D721Med (cell line): ENCODE data around the gene PRSS53.
A peak's percentile ranks its signal among the peaks of the same experiment; 100 is the strongest.

Experiments used
- DNase-seq: peaks from one replicate; pipeline ENCODE4 v3.0.0; 2011; ENCODE audit warnings: low spot score; ENCODE audit not compliant: insufficient read length
- FAIRE-seq: peaks from 2 replicates; lab custom pipeline; 2011; peaks lifted over from hg19 to GRCh38; lab: Jason Lieb, UNC
- CTCF ChIP-seq: IDR thresholded peaks from 2 replicates; pipeline ENCODE4 v1.5.1; 2012; ENCODE audit warnings: mild to moderate bottlenecking, control low read depth; ENCODE audit not compliant: insufficient read depth; ENCODE audit errors: missing control alignments

PRSS53 gene

GRCh38 chr16:31099860-31100638 is 11.3 kb upstream of the PRSS53 start:
- FAIRE-seq, result no peak
- TF ChIP-seq CTCF, result no peak
- DNase-seq, result no peak

- FAIRE-seq (no peak), DNase-seq (peak; percentile 53)
- TF ChIP-seq CTCF, result no peak
Measured at GRCh38 chr16:31094424-31095120, 5.8 kb upstream of the PRSS53 start, which contains the start of gene VKORC1. TSS of gene VKORC1 (minus strand) at chr16:31094797. CDS start at chr16:31094729, 68 bp downstream.

- DNase-seq, result no peak
- TF ChIP-seq CTCF, result no peak
- no peak for FAIRE-seq
Measured at GRCh38 chr16:31094088-31094423, 5.3 kb upstream of the PRSS53 start.

- DNase-seq (no peak), FAIRE-seq (no peak)
- TF ChIP-seq CTCF, result no peak
Measured at GRCh38 chr16:31093132-31093703, 4.5 kb upstream of the PRSS53 start.

GRCh38 chr16:31092330-31092729 is 3.6 kb upstream of the PRSS53 start:
- DNase-seq (no peak), FAIRE-seq (no peak)
- no peak for TF ChIP-seq CTCF

- TF ChIP-seq CTCF, result no peak
- FAIRE-seq (no peak), DNase-seq (no peak)
Measured at GRCh38 chr16:31090540-31090939, 1.8 kb upstream of the PRSS53 start.
